Measurements from ENCODE around the gene SMARCC2. TPM values are rescaled to one million over a fixed set of nuclear protein-coding genes. Genes with fewer than 3 reads are reported as not detected.

Gene SMARCC2
- total RNA-seq, 1 donor from 2014 or later, result 147 TPM

DNA sequence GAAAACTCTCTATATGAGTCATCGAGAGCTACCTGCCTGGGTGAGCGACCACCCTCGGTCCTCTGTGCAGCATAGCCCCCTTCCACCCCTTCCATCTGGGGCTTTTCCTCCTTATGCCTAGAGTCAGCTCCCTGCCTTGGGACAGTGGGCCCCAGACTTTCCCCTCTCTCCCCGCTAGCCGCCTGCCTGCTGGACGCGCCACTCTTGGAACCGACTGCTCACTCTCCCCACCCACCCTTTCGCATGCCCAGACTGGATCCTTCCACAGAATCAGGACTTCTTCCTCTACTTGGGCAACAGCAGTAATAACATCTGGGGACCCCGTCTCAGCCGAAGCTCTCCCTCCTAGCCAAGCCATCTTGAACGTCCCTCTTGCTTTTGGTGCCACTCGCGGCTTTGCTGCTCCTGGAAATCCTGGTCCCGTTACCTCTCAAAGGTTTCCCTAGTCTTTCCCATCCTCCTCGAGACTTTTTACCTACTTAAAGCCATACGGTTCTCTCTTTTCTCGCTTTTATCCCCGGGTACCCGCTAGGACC is 60.5 kb downstream of the SMARCC2 start:
- Mint-ChIP-seq H3K36me3 (peaks cover 24% of the 10 kb centered on the region), H3K27me3 (no peaks in the 10 kb centered on the region), H3K4me3 (peak overlapping the region; percentile 99), H3K27ac (peak overlapping the region; percentile 94), H3K9me3 (no peaks in the 10 kb centered on the region), H3K4me1 (ENCODE audit: unreplicated experiment) (peaks cover 42% of the 10 kb centered on the region)
- DNase-seq (ENCODE audit: extremely low spot score, unreplicated experiment), result no peak
- TF ChIP-seq, protein P1, sequence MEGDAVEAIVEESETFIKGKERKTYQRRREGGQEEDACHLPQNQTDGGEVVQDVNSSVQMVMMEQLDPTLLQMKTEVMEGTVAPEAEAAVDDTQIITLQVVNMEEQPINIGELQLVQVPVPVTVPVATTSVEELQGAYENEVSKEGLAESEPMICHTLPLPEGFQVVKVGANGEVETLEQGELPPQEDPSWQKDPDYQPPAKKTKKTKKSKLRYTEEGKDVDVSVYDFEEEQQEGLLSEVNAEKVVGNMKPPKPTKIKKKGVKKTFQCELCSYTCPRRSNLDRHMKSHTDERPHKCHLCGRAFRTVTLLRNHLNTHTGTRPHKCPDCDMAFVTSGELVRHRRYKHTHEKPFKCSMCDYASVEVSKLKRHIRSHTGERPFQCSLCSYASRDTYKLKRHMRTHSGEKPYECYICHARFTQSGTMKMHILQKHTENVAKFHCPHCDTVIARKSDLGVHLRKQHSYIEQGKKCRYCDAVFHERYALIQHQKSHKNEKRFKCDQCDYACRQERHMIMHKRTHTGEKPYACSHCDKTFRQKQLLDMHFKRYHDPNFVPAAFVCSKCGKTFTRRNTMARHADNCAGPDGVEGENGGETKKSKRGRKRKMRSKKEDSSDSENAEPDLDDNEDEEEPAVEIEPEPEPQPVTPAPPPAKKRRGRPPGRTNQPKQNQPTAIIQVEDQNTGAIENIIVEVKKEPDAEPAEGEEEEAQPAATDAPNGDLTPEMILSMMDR (conservative IDR thresholded peaks at IDR 0.05), result no peak

DNA sequence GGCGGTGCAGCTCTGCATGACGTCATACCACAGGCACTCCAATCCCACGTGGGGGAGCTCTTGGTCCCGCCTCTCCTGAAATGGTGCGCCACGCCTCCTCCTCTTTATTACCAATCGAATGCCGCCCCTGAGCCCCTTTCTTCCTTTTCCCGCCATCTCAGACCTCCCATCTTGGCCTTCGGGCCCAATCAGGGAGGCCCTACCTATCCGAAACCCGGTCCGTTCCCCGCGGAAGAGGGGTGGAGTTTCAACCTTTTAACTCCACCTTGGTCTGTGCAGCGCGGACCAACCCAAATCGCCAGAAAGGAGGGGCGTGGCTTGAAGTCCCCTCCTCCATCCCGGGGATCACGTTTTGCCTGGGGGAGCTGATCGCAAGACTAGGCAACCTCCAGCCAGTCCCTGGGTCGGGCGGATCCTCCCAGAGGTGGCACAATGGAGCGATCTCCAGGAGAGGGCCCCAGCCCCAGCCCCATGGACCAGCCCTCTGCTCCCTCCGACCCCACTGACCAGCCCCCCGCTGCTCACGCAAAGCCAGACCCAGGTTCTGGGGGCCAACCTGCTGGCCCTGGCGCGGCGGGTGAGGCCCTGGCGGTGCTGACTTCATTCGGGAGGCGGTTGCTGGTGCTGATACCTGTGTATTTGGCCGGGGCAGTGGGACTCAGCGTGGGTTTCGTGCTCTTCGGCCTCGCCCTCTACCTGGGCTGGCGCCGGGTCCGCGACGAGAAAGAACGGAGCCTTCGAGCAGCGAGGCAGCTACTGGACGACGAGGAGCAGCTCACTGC is 61.2 kb downstream of the SMARCC2 start, which contains the start of gene ESYT1:
Gene ESYT1, plus strand, starts transcription at position 380 of the 782 bp plus-strand sequence. Its CDS starts 53 bp downstream, at position 433.
- DNase-seq (ENCODE audit: extremely low spot score, unreplicated experiment), result peak; percentile 97
- Mint-ChIP-seq H3K27me3 (no peaks in the 10 kb centered on the region), H3K27ac (peak within 1 kb of the TSS; percentile 94), H3K4me3 (peak within 1 kb of the TSS; percentile 99), H3K36me3 (peaks cover 21% of the 10 kb centered on the region), H3K4me1 (ENCODE audit: unreplicated experiment) (peaks cover 44% of the 10 kb centered on the region), H3K9me3 (no peaks in the 10 kb centered on the region)
- TF ChIP-seq, protein P1 (conservative IDR thresholded peaks at IDR 0.05), result no peak

GRCh38 chr12:56127485-56127887 is 61.8 kb downstream of the SMARCC2 start:
- H3K4me3 Mint-ChIP-seq, result peak overlapping the region; percentile 99
- DNase-seq (ENCODE audit: extremely low spot score, unreplicated experiment), result no peak
- H3K4me1 Mint-ChIP-seq (ENCODE audit: unreplicated experiment), result peaks cover 44% of the 10 kb centered on the region
- TF ChIP-seq, protein P1 (conservative IDR thresholded peaks at IDR 0.05), result no peak
- no peaks in the 10 kb centered on the region for H3K9me3 Mint-ChIP-seq
- peak overlapping the region; percentile 94 for H3K27ac Mint-ChIP-seq
- H3K36me3 Mint-ChIP-seq, result peaks cover 20% of the 10 kb centered on the region
- no peaks in the 10 kb centered on the region for H3K27me3 Mint-ChIP-seq

DNA sequence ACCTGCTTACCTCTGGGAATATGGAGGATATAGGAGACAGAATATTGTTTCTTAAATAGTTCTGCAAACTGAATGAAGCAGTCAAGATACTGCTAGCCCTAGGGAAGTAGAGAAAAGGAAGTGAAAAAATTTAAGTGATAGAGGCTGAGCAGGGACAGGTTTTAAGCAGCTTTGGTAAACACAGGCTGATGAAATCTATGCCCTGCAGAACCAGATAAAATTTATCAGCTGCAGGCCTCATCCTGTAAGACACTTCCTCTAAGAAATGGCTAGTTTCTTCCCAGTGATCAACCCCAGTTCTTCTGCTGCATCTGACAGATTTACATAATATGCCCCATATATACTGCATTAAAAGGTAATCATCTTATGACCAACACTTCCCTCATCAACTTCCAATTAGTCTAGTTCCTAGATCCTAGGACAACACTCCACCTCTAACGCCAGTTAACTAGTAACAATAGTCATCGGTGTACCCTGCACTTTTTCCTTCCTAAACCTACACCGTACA is 62.5 kb downstream of the SMARCC2 start:
- no peak for DNase-seq (ENCODE audit: extremely low spot score, unreplicated experiment)
- Mint-ChIP-seq H3K4me3 (peak overlapping the region; percentile 99), H3K9me3 (no peaks in the 10 kb centered on the region), H3K27ac (peak overlapping the region; percentile 94), H3K27me3 (no peaks in the 10 kb centered on the region), H3K4me1 (ENCODE audit: unreplicated experiment) (peaks cover 44% of the 10 kb centered on the region), H3K36me3 (peaks cover 13% of the 10 kb centered on the region)
- TF ChIP-seq, protein P1 (conservative IDR thresholded peaks at IDR 0.05), result no peak

- no peaks in the 10 kb centered on the region for H3K9me3 Mint-ChIP-seq
- H3K36me3 Mint-ChIP-seq, result peaks cover 3% of the 10 kb centered on the region
- H3K27me3 Mint-ChIP-seq, result no peaks in the 10 kb centered on the region
- TF ChIP-seq, protein P1 (conservative IDR thresholded peaks at IDR 0.05), result no peak
- no peak for DNase-seq (ENCODE audit: extremely low spot score, unreplicated experiment)
- H3K4me3 Mint-ChIP-seq, result no peak overlapping the region
- H3K4me1 Mint-ChIP-seq (ENCODE audit: unreplicated experiment), result peaks cover 40% of the 10 kb centered on the region
- peak overlapping the region; percentile 64 for H3K27ac Mint-ChIP-seq
These were observed 65.2 kb downstream of the SMARCC2 start for GRCh38 chr12:56124133-56124532.

Measured in type B pancreatic cell (in vitro differentiated cells).